Kidney glomerular epithelial cell (primary cell): Measurements from ENCODE around the gene SLC22A31.
"Not testable (repeated sequence)": the region's sequence is repeated elsewhere in the genome, so short reads cannot be mapped to it uniquely, and the experiment has no call there.

ENCODE experiments used
- DNase-seq: peaks from one replicate; lab custom pipeline; 2025; lab: John Stamatoyannopoulos, UW

Gene SLC22A31

DNA sequence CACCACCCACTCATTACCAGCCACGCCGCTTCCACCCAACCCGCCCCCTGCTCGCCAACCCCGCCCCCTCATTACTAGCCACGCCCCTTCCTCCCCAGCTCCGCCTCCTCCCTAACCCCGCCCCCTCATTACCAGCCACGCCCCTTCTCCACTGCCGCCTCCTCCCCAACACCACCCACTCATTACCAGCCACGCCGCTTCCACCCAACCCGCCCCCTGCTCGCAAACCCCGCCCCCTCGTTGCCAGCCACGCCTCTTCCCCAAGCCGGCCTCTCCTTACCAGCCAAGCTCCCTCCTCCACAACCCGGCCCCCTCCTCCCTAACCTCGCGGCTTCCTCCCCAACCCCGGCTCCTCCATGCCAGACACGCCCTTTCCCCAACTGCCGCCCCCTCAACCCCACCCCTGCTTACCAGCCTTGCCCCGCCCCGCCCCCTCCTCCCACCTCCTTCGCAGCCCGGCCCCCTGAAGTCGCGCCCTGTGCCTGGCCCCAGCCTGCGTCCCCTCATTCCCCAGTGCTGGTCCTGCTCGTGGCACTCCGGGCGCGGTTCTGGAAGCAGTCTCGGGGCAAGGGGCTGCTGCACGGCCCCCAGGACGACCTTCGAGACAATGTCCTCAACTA lies 7.3 kb downstream of the SLC22A31 start:
- no peak for DNase-seq

DNA sequence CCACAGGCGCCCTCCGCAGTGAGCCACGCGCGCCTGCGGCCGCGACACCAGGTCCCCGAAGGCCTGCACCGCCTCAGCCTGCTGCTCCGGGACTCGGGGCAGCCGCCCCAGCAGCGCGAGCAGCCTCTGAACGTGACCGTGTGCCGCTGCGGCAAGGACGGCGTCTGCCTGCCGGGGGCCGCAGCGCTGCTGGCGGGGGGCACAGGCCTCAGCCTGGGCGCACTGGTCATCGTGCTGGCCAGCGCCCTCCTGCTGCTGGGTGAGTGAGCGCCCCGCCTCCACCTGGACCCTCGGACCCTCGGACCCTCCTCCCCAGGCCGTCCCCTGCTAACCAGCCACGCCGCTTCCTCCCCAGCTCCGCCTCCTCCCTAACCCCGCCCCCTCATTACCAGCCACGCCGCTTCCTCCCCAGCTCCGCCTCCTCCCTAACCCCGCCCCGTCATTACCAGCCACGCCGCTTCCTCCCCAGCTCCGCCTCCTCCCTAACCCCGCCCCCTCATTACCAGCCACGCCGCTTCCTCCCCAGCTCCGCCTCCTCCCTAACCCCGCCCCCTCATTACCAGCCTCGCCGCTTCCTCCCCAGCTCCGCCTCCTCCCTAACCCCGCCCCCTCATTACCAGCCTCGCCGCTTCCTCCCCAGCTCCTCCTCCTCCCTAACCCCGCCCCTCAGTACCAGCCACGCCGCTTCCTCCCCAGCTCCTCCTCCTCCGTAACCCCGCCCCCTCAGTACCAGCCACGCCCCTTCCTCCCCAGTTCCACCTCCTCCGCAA lies 8.0 kb downstream of the SLC22A31 start:
- not testable (repeated sequence) for DNase-seq

DNA sequence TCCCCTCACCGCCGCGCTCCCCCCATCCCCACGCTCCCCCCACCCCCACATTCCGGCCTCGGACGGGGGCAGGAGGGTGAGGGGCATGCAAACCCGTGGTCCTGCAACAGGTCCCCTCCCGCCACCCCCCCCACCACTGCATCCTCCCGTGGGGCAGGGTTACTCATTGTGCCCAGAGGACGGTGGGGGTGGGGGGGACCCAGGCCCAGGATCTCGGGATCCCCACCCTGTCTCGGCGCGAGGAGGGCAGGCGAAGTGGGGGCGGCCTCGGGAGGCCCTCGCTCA lies 8.5 kb downstream of the SLC22A31 start:
- DNase-seq: no peak

DNA sequence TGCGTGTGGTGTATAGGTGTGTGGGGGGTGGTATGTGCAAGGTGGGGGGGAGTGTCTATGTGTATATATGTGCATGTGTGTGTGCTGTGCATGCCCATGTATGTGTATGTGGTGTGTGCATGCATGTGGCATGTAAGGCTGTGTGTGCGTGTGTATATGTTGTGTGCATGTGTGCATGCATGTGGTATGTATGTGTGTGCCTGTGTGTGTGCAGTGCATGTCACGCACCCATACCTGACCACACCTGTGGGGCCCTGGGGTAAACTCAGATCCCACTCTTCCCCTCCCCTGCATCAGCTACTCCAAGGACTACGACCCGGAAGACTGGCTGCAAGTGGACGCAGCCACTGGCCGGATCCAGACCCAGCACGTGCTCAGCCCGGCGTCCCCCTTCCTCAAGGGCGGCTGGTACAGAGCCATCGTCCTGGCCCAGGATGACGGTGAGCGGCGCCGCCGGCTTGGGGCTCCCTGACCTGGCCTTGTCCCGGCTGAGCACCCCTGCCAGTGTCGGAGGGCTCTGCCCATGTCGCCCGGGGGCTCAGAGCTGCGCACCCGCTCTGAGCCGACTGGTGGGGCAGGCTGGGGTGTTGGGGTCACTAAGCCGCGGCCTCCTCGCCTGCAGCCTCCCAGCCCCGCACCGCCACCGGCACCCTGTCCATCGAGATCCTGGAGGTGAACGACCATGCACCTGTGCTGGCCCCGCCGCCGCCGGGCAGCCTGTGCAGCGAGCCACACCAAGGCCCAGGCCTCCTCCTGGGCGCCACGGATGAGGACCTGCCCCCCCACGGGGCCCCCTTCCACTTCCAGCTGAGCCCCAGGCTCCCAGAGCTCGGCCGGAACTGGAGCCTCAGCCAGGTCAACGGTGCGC lies 9.1 kb downstream of the SLC22A31 start:
- DNase-seq: no peak

DNA sequence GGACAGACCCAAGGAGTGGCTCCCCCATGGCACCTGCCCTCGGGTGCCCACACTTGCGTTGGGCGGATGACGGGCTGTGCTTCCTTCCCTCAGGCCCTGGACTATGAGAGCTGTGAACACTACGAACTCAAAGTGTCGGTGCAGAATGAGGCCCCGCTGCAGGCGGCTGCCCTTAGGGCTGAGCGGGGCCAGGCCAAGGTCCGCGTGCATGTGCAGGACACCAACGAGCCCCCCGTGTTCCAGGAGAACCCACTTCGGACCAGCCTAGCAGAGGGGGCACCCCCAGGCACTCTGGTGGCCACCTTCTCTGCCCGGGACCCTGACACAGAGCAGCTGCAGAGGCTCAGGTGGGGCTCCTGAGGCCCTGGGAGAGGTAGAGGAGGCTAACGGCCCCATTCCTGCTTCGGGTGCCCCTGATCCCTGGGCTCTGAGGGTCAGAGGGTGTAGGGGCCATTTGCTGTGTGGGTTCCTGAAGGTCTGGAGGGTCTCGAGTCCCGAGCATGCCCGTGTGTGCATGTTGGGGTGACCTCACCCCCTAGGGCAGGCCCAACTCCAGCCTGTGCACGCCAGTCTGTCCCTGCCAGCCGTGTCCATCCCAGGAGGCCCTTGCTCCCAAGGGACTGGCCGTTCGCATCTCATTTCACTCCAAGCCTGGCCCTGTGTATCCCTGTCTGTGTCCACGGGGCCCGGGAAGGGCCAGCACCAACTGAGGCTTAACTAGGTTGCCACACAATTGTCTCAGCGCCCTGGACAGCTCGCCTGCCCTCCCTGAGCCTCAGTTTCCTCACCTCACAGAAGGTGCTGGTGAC lies 10.0 kb downstream of the SLC22A31 start:
- no peak for DNase-seq

DNA sequence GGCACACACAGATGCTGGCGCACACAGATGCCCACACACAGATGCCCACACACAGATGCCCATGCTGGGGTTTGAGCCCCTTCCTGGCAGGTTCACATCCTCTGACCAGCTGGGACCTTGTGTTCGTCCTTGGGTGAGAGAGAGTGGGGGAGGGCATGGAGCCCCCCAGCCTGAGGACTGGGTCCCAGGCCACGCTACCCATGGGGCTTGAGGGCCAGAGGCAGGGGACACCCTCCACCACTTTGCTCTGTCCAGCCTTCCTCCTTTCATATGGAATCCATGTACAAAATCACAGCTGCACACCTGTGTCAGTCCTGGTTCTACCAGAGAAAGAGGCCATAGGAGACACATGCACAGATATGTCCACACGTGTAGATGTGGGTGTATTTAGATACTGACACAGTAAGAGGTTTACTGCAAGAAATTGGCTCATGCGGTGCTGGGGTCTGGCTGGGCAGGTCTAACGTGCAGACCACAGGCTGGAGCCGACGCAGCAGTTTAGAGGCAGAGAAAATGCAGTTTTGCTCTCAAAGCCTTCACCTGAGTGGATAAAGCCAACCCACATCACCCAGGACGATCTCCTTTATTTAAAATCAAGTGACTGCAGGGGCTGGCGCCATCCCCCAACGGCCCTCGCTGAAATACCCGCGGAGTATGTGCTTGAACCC lies 10.8 kb downstream of the SLC22A31 start:
- no peak for DNase-seq

DNA sequence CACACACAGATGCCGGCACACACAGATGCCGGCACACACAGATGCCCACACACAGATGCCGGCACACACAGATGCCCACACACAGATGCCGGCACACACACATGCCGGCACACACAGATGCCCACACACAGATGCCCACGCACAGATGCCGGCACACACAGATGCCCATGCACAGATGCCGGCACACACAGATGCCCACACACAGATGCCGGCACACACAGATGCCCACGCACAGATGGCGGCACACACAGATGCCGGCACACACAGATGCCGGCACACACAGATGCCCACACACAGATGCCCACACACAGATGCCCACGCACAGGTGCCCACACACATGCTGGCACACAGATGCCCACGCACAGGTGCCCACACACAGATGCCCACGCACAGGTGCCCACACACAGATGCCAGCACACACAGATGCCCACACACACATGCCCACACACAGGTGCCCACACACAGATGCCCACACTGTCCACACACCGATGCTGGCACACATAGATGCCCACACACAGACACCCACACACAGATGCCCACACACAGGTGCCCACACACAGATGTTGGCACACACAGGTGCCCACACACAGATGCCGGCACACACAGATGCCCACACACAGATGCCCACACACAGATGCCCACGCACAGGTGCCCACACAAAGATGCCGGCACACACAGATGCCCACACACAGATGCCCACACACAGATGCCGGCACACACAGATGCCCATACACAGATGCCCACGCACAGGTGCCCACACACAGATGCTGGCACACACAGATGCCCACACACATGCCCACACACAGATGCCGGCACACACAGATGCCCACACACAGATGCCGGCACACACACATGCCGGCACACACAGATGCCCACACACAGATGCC lies 11.6 kb downstream of the SLC22A31 start:
- not testable (repeated sequence) for DNase-seq

DNA sequence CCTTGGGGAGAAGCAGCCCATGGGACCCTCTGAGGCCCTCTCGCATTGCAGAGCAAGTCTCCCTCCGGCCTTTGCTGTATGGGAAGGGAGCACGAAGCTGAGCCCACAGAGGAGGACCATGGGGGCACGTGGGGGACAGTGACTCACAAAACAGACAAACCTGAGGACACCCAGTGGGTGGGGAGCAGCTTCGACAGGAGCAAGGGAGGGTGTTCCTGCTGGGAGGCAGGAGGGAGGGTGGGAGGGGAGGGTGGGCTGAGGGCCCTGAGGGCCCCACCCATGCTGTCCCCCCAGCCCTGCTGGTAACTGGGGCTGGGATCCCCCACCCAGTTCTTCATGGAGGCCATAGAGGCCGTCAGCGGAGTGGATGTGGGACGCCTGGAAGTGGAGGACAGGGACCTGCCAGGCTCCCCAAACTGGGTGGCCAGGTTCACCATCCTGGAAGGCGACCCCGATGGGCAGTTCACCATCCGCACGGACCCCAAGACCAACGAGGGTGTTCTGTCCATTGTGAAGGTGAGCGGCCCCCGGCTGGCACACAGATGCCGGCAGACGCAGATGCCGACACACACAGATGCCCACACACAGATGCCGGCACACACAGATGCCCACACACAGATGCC lies 12.5 kb downstream of the SLC22A31 start:
- no peak for DNase-seq

DNA sequence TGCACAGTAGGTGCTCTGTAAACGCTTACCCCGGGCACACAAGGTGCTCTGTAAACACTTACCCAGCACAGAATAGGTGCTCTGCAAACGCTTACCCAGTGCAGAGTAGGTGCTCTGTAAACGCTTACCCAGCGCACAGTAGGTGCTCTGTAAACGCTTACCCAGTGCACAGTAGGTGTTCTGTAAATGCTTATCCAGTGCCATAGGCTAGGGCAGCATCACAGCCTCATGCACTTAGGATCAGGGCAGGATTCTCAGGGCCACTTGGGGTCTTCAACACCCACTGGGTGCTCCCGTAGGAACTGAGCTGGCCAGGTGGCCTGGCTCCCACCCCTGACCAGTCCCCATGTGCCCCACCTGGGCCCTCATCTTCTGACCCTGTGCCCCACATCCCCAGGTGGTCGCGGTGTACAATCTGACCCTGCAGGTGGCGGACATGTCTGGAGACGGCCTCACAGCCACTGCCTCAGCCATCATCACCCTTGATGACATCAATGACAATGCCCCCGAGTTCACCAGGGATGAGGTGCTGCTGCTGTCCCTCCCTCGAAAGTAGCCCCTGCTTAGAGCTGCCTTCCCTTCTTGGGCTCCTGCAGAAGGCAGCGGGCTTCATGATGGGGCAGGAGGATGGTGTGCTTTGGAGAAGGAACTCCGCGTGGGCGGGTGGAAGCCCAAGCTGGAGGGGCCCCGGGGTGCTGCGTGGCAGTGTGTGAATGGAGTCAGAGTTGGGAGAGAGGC lies 13.1 kb downstream of the SLC22A31 start:
- DNase-seq: no peak

DNA sequence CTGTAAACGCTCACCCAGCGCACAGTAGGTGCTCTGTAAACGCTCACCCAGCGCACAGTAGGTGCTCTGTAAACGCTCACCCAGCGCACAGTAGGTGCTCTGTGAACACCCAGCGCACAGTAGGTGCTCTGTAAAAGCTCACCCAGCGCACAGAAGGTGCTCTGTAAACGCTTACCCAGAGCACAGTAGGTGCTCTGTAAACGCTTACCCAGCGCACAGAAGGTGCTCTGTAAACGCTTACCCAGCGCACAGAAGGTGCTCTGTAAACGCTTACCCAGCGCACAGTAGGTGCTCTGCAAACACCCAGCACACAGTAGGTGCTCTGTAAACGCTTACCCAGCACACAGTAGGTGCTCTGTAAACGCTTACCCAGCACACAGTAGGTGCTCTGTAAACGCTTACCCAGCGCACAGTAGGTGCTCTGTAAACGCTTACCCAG lies 13.7 kb downstream of the SLC22A31 start:
- DNase-seq: not testable (repeated sequence)

DNA sequence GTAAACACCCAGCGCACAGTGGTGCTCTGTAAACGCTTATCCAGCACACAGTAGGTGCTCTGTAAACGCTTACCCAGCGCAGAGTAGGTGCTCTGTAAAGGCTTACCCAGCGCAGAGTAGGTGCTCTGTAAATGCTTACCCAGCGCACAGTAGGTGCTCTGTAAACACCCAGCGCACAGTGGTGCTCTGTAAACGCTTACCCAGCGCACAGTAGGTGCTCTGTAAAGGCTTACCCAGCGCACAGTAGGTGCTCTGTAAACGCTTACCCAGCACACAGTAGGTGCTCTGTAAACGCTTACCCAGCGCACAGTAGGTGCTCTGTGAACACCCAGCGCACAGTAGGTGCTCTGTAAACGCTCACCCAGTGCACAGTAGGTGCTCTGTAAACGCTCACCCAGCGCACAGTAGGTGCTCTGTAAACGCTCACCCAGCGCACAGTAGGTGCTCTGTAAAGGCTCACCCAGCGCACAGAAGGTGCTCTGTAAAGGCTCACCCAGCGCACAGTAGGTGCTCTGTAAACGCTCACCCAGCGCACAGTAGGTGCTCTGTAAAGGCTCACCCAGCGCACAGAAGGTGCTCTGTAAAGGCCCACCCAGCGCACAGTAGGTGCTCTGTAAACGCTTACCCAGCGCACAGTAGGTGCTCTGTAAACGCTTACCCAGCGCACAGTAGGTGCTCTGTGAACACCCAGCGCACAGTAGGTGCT lies 14.3 kb downstream of the SLC22A31 start:
- DNase-seq: not testable (repeated sequence)

DNA sequence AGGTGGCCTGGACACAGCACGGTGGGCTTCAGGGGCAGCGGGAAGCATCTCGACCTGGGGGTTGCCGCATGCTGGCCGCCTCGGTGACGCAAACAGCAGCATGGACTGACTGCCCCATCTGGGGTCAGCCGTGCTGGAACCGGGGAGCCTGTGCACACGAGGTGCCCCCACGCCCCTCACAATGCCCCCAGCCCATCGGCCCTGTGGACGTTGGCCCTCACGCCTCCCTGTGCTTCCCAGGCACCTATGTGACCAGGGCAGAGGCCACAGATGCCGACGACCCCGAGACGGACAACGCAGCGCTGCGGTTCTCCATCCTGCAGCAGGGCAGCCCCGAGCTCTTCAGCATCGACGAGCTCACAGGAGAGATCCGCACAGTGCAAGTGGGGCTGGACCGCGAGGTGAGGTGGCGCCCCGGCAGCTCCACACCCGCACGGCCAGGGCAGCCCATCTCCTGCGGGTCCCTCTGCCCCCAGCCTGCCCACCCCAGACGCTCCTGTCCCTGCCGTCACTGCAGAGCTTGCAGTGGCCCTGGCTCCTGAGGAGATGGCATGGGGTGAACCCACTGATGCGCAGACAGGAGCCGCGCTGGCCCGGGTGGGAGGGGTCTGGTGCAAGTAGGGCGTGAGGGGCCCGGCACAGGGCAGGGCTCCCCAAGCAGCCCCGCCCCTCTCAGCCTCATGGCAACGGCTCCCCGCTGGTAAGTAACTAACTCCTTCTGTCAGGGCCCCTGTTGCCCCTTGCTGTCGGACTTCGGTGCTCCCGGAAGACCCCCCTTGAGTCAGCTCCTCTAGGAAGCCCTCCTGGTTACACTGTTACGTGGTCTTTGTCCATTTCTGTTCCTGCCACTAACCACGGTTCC lies 15.2 kb downstream of the SLC22A31 start:
- DNase-seq: no peak

DNA sequence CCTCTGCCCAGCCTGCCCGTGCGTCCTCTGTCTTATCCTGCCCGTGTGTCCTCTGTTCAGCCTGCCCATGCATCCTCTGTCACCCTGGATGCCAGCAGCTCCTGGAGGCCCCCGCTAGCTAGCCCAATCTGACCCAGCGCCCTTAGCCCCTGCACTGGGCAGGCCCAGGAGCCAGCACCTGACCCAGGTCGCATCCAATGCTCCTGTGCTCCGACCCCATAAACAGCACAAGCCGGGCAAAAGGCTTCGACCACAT lies 15.7 kb downstream of the SLC22A31 start:
- no peak for DNase-seq

DNA sequence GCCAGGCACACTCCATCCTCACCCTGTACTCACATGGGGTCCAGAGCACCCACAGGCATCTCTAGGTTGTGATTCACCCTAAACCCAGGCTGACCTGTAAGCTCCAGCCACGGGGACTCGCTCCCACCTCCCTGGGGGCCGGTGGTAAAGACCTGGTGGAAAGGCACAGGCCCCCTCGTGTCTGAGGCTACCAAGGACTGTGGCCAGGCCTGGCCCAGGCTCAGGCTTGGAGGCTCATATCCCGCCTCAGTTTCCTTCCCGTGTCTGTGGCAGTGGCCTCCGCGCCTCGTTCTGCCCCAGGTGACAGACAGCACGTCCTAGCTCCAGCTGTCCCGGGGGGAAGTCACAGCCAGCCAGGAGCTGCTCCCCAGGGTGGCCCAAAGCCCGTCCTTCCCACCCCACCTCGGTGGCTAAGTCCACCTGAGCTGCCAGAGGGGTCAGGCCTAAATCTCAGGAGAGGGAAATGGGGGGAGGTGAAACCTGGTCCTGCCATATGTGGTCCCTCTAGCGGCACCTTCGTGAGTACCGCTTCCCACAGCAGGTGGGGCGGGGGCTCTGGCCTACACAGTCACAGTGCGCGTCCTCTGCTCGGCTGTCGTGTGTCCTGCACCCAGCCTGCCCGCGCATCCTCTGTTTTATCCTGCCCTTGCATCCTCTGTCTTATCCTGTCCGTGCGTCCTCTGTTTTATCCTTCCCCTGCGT lies 16.2 kb downstream of the SLC22A31 start:
- DNase-seq: no peak

DNA sequence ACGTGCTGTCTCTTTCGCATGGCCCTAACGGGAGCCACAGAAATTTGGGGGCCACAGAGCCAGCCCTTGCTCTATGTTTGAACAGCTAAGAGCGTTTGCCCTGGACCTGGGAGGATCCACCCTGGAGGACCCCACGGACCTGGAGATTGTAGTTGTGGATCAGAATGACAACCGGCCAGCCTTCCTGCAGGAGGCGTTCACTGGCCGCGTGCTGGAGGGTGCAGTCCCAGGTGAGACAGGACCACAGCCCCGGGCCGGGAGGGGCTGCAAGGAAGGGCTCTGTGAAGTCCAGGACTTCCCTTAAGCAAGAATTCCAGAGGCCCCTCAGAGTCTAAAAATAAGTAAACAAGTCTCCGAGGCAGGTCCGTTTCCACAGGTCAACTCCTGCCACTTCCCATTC lies 16.9 kb downstream of the SLC22A31 start:
- no peak for DNase-seq

DNA sequence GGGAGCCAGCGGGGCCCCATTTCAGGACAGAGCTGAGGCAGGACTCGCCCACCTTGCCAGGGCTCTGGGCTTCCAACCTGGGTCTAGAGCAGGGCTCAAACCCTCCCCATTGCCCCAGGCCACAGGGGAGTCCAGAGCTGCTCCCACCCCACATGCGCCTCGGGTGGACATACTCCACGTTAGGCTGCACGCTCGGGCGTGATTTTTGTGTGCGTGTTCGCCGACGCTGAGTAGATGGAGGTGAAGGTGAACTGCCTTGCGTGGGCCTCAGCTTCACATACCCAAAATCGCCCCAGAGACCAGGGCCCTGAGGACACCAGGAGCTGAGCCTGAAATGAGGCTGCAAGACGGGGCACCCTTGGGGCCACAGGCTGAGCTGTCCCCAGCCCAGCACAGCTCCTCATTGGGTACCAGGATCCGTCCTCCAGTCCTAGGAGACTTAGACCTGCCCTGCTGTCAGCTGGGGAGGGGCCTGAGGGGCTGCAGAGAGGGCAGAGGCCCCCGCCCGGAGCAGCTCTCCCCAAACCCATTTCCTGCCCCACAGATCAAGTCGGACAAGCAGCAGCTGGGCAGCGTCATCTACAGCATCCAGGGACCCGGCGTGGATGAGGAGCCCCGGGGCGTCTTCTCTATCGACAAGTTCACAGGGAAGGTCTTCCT lies 20.6 kb downstream of the SLC22A31 start:
- DNase-seq: no peak

DNA sequence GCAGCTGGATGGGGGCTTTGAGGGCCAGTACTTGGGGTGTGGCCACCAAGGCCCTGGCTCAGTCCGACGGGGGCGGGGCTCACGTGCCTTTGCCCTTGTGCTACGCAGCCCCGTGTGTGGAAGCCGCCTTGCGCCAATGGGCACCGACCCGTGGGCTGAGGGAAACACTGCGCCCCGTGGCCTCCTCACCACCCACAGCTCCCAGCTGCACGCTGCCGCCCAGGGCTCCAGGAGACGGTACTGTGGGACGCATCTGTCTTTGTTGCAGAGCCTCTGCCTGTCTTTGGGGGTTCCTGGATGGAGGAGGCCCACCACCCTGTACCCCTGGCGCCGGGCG lies 21.2 kb downstream of the SLC22A31 start:
- no peak for DNase-seq
